Activated T-cell treated with anti-CD3 and anti-CD28 coated beads, Interleukin-2, amount 50 U/mL, for 24 hours (primary cell): ENCODE data around the gene JAK3.
"Not testable (repeated sequence)": the region's sequence is repeated elsewhere in the genome, so short reads cannot be mapped to it uniquely, and the experiment has no call there.

Experiments used
- DNase-seq: peaks from one replicate; pipeline ENCODE4 v3.0.0-alpha.2; 2020
- H3K27ac Mint-ChIP-seq: 2 replicates; pipeline ENCODE4 v1.8.0; 2020; ENCODE audit warnings: mild to moderate bottlenecking, mixed read lengths
- H3K27me3 Mint-ChIP-seq: 2 replicates; pipeline ENCODE4 v1.8.0; 2020; ENCODE audit warnings: mixed read lengths
- H3K36me3 Mint-ChIP-seq: 2 replicates; pipeline ENCODE4 v1.8.0; 2020; ENCODE audit warnings: low read depth, mixed read lengths
- H3K4me1 Mint-ChIP-seq: 2 replicates; pipeline ENCODE4 v1.8.0; 2020; ENCODE audit warnings: low read depth, mixed read lengths
- H3K4me3 Mint-ChIP-seq: 2 replicates; pipeline ENCODE4 v1.8.0; 2020; ENCODE audit warnings: mild to moderate bottlenecking, moderate library complexity, mixed read lengths
- H3K9me3 Mint-ChIP-seq: 2 replicates; pipeline ENCODE4 v1.8.0; 2020; ENCODE audit warnings: mixed read lengths

Gene JAK3

DNA sequence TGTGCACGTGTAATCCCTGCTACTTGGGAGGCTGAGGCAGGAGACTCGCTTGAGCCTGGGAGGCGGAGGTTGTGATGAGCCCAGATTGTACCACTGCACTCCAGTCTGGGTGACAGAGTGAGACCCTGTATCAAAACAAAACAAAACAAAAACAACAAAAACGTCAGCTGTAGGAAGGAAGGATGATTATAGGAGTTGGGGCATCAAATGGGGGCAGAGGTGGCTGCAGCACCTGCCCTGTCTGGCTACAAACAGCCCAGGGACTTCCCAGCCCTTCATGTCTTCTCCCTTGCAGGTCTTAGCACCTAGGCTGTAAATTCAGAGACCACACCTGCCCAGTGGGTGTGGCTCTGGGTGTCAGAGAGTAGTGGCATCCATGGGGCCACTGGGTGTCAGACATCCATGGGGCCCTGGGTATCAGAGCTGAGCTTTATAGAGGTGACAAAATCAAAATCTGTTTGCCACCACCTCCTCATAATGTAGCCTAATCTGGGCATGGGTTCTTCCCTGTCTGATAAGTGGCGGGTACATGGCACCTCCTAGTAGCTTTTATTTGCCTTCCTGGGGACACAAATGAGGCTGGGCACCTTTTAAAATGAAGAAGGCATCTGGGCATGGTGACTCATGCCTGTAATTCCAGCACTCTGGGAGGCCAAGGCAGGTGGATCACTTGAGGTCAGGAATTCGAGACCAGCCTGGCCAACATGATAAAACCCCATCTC is 57.6 kb downstream of the JAK3 start:
- Mint-ChIP-seq H3K9me3 (no peaks in the 10 kb centered on the region), H3K4me3 (no peak overlapping the region), H3K27me3 (no peaks in the 10 kb centered on the region), H3K36me3 (peaks cover 30% of the 10 kb centered on the region), H3K27ac (peak overlapping the region; percentile 61), H3K4me1 (peaks cover 37% of the 10 kb centered on the region)
- no peak for DNase-seq

DNA sequence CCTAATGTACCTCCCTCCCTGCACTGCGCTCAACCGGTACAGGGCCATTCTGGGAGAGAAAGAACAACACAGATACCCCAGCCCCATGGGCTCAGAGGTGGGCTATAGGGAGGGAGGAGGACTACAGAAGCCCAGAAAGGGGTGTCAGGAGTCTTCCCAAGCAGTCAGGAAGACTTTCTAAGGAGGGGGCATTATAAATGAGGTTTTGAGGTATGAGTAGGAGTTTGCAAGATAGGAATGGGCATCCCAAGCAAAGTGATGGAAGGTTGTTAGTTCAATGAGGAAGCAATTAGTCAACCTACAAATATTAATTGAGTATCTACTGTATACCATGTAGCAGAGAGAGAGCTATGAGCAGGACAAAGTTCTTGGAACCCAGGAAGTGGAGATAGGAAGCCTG is 59.1 kb downstream of the JAK3 start:
- Mint-ChIP-seq H3K4me1 (peaks cover 35% of the 10 kb centered on the region), H3K27me3 (no peaks in the 10 kb centered on the region), H3K9me3 (no peaks in the 10 kb centered on the region), H3K27ac (no peak overlapping the region), H3K4me3 (no peak overlapping the region), H3K36me3 (peaks cover 44% of the 10 kb centered on the region)
- DNase-seq, result no peak

DNA sequence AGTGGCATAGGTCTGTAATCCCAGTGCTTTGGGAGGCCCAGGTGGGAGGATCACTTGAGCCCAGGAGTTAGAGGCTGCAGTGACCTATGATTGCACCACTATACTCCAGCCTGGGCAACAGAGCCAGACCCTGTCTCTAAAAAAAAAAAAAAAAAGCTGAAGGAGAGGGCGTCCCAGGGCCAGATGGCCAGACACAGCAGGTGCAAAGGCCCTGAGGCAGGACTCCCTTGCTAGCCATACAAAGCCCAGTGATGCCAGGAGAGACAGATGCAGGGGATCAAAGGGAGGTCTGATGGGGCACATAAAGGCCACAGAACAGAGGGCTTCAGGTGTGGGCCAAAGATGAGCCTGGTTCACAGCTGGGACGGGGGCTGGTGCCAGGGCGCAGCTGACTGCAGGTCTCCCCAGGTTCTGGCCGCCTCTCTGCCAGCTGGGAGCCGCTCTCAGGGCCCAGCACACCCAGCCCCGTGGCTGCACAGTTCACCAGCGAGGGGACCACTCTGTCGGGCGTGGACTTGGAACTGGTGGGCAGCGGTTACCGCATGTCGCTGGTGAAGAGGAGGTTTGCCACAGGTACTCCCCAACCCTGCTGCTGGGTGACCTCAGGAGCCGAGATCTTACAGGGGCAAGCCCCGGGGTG is 60.4 kb downstream of the JAK3 start:
- DNase-seq, result no peak
- peaks cover 54% of the 10 kb centered on the region for H3K36me3 Mint-ChIP-seq

DNA sequence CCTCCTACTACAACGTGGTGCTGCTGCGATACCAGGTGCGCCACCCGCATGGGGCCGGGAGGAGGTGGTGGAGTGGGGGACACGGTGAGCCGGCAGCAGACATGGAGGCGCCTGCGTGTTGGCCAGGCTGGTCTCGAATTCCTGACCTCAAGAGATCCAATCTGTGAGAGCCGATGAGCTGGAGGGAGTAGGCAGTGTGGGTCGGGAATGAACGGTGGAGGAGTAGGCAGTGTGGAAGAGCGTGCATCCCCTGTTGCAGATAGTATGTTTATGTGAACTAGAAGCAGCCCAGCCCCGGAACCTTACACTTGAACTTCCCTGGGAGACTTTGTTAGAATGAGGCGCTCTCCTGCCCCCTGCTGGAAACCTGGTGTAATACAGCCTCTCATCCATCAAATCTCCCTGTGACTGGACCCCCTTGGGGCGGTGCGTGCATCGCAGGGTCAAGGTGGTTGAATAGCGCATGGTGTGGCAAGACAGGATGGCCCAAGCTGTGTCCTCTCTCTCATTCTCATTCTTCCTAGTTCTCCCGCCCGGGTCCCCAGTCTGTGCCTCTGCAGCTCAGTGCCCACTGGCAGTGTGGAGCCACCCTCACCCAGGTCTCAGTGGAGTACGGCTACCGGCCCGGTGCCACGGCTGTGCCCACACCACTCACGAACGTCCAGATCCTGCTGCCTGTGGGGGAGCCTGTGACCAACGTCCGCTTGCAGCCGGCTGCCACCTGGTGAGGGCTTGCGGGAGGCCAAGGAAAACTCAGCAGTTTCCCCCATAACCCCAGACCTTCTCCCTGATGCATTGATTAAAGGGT is 63.4 kb downstream of the JAK3 start:
- H3K4me1 Mint-ChIP-seq, result peaks cover 13% of the 10 kb centered on the region
- peaks cover 76% of the 10 kb centered on the region for H3K36me3 Mint-ChIP-seq
- peak; percentile 83 for DNase-seq
- H3K4me3 Mint-ChIP-seq, result no peak overlapping the region
- peak overlapping the region; percentile 1 for H3K27ac Mint-ChIP-seq
- no peaks in the 10 kb centered on the region for H3K9me3 Mint-ChIP-seq
- no peaks in the 10 kb centered on the region for H3K27me3 Mint-ChIP-seq

More for the DNA sequence above, 60.4 kb downstream of the JAK3 start:
- Mint-ChIP-seq H3K4me3 (no peak overlapping the region), H3K27me3 (no peaks in the 10 kb centered on the region), H3K4me1 (peaks cover 29% of the 10 kb centered on the region), H3K27ac (peak overlapping the region; percentile 22), H3K9me3 (no peaks in the 10 kb centered on the region)

DNA sequence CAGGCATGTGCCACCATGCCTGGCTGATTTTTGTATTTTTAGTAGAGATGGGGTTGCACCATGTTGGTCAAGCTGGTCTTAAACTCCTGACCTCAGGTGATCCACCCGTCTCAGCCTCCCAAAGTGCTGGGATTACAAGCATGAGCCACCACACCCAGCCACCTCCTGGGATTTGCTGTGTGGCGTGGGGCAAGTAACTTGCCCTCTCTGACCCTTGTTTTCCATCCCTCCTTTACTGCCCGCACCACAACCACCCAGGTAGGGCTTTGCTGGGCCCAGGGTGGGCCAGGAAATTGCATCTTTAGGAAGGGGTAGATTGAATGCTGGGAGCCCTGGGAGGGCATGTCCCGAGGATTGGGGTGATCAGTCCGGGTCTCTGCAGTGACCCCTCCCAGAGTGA is 64.1 kb downstream of the JAK3 start:
- not testable (repeated sequence) for DNase-seq, H3K27ac Mint-ChIP-seq
- H3K36me3 Mint-ChIP-seq, result peaks cover 73% of the 10 kb centered on the region

DNA sequence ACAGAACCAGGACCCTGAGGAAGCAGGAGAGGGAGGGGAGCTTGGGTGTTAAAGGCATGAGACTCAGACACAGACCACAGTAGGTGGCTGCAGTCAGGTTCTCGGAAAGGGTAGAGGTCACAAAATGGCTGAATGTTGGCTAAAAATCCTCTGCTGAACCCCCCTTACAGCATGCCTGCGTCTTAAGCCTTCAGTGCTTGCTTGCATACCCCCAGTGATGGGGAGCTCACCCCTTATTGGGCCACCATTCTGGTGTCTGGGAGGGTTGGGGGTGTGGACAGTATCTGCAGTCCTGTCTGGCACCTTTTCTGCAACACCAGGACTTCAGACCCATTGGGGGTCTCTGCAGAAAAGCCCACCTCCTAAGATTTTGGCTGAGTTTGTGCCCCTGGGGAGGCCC is 67.0 kb downstream of the JAK3 start:
- no peak for DNase-seq
- H3K27me3 Mint-ChIP-seq, result no peaks in the 10 kb centered on the region
- no peak overlapping the region for H3K4me3 Mint-ChIP-seq
- no peaks in the 10 kb centered on the region for H3K9me3 Mint-ChIP-seq
- peaks cover 78% of the 10 kb centered on the region for H3K36me3 Mint-ChIP-seq
- H3K27ac Mint-ChIP-seq, result no peak overlapping the region
- H3K4me1 Mint-ChIP-seq, result peaks cover 24% of the 10 kb centered on the region

More for the DNA sequence above, 64.1 kb downstream of the JAK3 start:
- H3K27me3 Mint-ChIP-seq, H3K9me3 Mint-ChIP-seq, H3K4me3 Mint-ChIP-seq: not testable (repeated sequence)
- peaks cover 13% of the 10 kb centered on the region for H3K4me1 Mint-ChIP-seq

DNA sequence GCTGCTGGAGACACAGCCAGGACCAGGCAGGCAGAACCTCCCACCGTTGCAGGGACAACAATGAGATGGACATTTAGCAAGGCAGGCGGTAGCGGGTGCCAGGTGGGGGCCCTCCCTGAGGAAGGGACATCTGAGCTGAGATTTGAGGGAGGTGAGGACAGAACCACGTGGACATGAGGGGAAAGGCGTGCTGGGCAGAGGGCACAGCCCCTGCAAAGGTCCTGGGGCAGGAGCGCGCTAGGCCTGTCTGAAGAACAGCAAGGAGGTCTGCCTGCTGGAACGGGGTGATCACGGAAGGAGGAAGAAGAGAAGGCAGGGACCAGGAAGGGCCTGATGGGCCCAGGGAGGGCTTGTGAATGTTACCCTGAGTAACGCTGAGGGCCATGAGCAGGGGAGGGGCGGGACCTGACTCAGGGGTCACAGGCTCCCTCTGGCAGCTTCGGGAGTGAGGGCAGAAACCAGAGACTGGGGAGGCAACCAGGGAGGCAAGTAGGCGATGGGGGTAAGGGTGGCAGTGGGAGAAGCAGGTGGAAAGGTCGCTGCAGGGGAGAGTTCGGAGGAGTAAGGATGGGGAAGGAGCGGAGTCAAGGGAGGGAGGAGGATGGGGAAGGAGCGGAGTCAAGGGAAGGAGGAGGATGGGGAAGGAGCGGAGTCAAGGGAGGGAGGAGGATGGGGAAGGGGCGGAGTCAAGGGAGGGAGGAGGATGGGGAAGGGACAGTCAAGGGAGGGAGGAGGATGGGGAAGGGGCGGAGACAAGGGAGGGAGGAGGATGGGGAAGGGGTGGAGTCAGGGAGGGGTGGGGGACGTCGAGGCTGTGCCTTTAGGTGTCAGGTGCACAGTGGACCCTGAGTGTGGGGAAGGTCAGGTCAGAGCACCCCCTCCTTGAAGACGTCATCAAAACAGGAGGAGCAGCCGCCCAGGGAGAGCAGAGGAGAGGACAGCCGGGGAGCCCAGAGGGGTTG is 68.5 kb downstream of the JAK3 start:
- no peak overlapping the region for H3K4me3 Mint-ChIP-seq
- no peaks in the 10 kb centered on the region for H3K27me3 Mint-ChIP-seq
- H3K9me3 Mint-ChIP-seq, result no peaks in the 10 kb centered on the region
- no peak for DNase-seq
- H3K36me3 Mint-ChIP-seq, result peaks cover 83% of the 10 kb centered on the region
- peaks cover 28% of the 10 kb centered on the region for H3K4me1 Mint-ChIP-seq
- peak overlapping the region; percentile 85 for H3K27ac Mint-ChIP-seq

DNA sequence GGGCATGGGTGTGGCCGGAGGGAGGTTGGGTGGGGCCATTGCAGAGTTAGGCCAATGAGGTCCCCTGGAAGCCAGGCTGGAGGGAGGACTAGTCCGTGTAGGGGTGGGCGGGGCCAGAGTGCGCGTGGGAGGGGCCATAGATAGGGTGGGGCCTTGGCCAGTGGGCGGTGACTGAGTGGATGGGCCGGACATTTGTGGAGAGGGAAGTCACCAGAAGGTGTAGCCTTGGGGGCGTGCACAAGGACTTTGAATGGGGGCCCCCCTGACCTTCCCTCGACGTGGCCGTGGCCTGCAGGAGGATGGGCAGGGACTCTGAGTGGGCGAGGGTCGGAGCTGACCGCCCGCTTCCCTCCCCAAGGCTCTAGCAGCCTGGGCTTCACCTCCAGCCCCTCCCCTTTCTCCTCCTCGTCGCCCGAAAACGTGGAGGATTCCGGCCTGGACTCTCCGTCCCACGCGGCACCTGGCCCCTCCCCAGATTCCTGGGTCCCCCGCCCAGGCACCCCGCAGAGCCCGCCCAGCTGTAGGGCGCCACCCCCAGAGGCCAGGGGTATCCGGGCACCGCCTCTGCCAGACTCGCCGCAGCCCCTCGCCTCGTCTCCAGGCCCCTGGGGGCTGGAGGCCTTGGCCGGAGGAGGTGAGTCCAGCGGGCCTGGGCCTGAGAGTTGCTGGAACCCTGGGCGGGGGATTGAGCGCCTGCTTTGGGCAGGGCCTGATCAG is 69.4 kb downstream of the JAK3 start:
- peaks cover 22% of the 10 kb centered on the region for H3K4me1 Mint-ChIP-seq
- H3K36me3 Mint-ChIP-seq, result peaks cover 84% of the 10 kb centered on the region
- H3K9me3 Mint-ChIP-seq, result no peaks in the 10 kb centered on the region
- peak; percentile 69 for DNase-seq
- peak overlapping the region; percentile 85 for H3K27ac Mint-ChIP-seq
- no peaks in the 10 kb centered on the region for H3K27me3 Mint-ChIP-seq
- no peak overlapping the region for H3K4me3 Mint-ChIP-seq

DNA sequence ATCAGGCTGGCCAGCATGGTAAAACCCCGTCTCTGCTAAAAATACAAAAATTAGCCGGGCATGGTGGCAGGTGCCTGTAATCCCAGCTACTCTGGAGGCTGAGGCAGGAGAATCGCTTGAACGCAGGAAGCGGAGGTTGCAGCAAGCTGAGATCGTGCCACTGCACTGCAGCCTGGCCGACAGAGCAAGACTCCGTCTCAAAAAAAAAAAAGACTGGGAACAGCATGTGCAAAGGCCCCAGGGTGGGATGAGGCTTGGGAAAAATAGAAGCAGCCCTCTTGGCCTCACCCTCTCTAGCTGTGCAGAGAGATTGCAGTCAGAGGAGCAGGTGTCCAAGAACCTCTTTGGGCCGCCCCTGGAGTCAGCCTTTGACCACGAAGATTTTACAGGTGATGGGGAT is 69.9 kb downstream of the JAK3 start:
- not testable (repeated sequence) for H3K27me3 Mint-ChIP-seq, H3K9me3 Mint-ChIP-seq, DNase-seq, H3K27ac Mint-ChIP-seq, H3K4me3 Mint-ChIP-seq
- Mint-ChIP-seq H3K4me1 (peaks cover 22% of the 10 kb centered on the region), H3K36me3 (peaks cover 85% of the 10 kb centered on the region)

DNA sequence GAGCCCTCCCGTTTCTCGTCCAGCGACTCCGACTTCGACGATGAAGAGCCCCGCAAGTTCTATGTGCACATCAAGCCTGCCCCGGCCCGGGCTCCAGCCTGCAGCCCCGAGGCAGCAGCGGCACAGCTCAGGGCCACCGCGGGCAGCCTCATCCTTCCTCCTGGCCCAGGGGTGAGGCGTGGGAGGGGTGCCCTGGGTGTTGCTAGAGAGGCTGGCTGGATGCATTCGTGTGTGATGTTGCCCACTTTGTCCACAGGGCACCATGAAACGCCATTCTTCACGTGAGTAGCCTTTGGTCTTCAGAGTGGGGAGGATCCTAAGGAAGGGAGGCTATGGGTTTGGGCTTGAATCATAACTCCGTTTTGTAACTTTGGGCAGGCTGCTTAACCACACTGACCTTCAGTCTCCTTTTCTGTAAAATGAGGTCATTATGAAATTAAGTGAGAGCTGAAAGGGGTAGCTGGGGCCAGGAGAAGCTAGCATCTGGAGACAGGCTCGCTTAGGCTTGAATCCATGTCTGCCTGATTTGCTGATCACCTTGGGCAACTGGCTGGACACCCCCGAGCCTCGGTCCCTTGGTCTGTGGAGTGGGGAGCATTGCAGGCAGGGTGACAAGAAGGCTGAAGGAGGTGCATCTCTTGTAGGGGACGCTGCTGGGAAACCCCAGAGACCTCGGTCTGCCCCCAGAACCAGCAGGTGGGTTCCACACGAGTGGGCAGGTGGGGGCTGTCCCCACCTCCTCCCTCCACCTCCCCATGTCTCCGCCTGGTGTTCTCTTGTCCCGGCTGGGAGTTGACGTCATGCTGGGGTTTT is 71.6 kb downstream of the JAK3 start:
- Mint-ChIP-seq H3K4me3 (no peak overlapping the region), H3K4me1 (peaks cover 22% of the 10 kb centered on the region), H3K27me3 (no peaks in the 10 kb centered on the region), H3K27ac (peak overlapping the region; percentile 81), H3K36me3 (peaks cover 81% of the 10 kb centered on the region), H3K9me3 (no peaks in the 10 kb centered on the region)
- no peak for DNase-seq

DNA sequence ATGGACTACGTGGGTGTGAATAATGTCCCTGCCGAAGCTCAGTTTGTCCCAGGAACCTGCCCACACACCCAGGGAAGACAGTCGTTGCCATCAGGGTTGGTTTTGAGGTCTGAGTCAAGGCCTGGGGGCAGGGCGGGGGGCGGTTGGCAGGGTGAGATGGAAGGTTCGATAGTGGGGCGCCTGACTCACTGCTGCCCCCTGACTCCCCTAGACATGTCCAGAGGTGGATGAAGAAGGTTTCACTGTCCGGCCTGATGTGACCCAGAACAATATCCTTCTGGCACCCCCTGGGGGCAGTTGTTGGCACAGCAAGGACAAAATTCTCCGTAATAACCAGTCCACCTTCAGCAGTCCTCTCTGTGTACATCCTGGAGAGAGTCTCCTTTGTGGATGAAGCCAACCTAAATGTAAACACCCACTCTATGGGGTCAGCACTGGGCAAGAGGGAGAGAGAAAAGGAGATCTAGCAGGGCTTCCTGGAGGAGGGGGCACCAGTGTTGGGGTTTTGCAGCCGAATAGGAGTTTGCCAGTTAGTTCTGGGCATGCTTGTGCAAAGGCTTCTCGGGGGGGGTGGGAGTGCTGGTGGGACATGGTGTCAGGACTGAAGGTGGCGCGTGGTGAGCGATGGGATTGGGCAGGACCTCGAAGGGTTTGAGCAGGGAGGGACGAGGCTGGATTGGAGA is 72.4 kb downstream of the JAK3 start:
- H3K27ac Mint-ChIP-seq, result peak overlapping the region; percentile 66
- peaks cover 22% of the 10 kb centered on the region for H3K4me1 Mint-ChIP-seq
- peaks cover 84% of the 10 kb centered on the region for H3K36me3 Mint-ChIP-seq
- peak; percentile 64 for DNase-seq
- H3K4me3 Mint-ChIP-seq, result no peak overlapping the region
- no peaks in the 10 kb centered on the region for H3K9me3 Mint-ChIP-seq
- no peaks in the 10 kb centered on the region for H3K27me3 Mint-ChIP-seq
